DND-41 (cell line): Measurements from ENCODE around the gene CRACDL.

Experiments used
- EZH2 ChIP-seq: IDR thresholded peaks from 3 replicates; pipeline ENCODE4 v1.6.1; 2012; ENCODE audit warnings: borderline replicate concordance, low read depth, mild to moderate bottlenecking, moderate library complexity, low read length, inconsistent platforms; ENCODE audit not compliant: severe bottlenecking
- TF ChIP-seq, protein P1 (sequence below): IDR thresholded peaks from 2 replicates; pipeline ENCODE4 v1.5.1; 2012; ENCODE audit warnings: borderline replicate concordance, low read length, moderate library complexity, mild to moderate bottlenecking; ENCODE audit not compliant: poor library complexity, severe bottlenecking; ENCODE audit errors: extremely low read depth

- TF ChIP-seq, protein P1, sequence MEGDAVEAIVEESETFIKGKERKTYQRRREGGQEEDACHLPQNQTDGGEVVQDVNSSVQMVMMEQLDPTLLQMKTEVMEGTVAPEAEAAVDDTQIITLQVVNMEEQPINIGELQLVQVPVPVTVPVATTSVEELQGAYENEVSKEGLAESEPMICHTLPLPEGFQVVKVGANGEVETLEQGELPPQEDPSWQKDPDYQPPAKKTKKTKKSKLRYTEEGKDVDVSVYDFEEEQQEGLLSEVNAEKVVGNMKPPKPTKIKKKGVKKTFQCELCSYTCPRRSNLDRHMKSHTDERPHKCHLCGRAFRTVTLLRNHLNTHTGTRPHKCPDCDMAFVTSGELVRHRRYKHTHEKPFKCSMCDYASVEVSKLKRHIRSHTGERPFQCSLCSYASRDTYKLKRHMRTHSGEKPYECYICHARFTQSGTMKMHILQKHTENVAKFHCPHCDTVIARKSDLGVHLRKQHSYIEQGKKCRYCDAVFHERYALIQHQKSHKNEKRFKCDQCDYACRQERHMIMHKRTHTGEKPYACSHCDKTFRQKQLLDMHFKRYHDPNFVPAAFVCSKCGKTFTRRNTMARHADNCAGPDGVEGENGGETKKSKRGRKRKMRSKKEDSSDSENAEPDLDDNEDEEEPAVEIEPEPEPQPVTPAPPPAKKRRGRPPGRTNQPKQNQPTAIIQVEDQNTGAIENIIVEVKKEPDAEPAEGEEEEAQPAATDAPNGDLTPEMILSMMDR = no peak
- TF ChIP-seq EZH2 = no peak
Measured at GRCh38 chr2:98895901-98896300, 40.1 kb downstream of the CRACDL start.
